ENCODE results near the gene SERINC2. TPM values are rescaled to one million over a fixed set of nuclear protein-coding genes. Genes with fewer than 3 reads are reported as not detected.

SERINC2 gene
- total RNA-seq: 1 to 10 TPM in 1 of 3 donors, under 1 TPM in 2; 0.25 to 1.1 (median 0.40) TPM
- total RNA-seq (2013): 0.09 TPM

DNA sequence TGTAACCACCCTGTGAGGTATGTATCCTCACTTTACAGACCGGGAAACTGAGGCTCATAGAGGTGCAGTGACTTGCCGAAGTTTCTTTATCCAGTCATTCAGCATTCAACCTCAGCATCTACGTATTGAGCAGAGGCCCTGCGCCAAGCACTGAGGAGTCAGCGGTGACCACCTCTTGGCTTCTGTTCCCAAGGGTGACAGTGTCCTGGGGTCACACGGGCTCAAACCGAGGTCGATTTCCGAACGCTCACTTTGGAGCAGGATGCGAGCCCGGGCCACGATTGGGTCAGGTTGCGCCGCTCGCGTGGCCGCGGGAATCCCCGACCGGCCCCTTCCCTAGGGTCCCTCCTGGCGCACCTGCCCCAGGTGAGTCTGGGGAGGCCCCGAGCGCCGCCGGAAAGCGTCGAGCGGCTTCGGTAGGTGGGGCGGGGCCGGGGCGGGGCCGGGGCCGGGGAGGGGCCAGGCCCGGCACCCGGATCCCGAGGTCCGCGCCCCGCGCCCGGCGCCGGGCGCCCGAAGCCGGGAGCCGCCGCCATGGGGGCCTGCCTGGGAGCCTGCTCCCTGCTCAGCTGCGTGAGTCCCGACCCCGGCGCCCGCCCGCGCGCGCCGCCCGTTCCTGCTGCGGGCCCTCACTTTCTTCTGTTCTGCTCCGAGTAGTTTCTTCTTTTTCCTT is at the start of gene SERINC2:
TSS of gene SERINC2 (plus strand) at position 482 of the 673 bp plus-strand sequence. CDS start at position 535, 53 bp downstream.
- no peak within 1 kb of the TSS for H3K27ac ChIP-seq (ENCODE audit: low read length)
- H3K36me3 ChIP-seq (ENCODE audit: control insufficient read depth, insufficient read depth, low read length): no peaks in the 10 kb centered on the region
- Mint-ChIP-seq H3K27me3 (ENCODE audit: low read depth in 2 of 2) (peaks cover 56 to 76% of the 10 kb centered on the region in 2 donors), H3K9me3 (no peaks in the 10 kb centered on the region), H3K27ac (peak within 1 kb of the TSS in 1 of 2 donors; percentile 23), H3K4me3 (peak within 1 kb of the TSS; percentile 90), H3K36me3 (no peaks in the 10 kb centered on the region), H3K4me1 (peaks cover 6 to 13% of the 10 kb centered on the region in 2 donors)
- ATAC-seq (peak; percentile 19 to 53 (median 52)), DNase-seq (peak in 1 of 2 donors; percentile 46)
- intact Hi-C loops (cut with micrococcal nuclease): no loop called here
- H3K9me3 ChIP-seq (ENCODE audit: control insufficient read depth, insufficient read depth, low read length): no peaks in the 10 kb centered on the region
- H3K27me3 ChIP-seq (ENCODE audit: control insufficient read depth, insufficient read depth, low read length): peaks cover 23% of the 10 kb centered on the region
- H3K4me1 ChIP-seq (ENCODE audit: control insufficient read depth, insufficient read depth, low read length): peaks cover 14% of the 10 kb centered on the region
- TF ChIP-seq, protein P1, sequence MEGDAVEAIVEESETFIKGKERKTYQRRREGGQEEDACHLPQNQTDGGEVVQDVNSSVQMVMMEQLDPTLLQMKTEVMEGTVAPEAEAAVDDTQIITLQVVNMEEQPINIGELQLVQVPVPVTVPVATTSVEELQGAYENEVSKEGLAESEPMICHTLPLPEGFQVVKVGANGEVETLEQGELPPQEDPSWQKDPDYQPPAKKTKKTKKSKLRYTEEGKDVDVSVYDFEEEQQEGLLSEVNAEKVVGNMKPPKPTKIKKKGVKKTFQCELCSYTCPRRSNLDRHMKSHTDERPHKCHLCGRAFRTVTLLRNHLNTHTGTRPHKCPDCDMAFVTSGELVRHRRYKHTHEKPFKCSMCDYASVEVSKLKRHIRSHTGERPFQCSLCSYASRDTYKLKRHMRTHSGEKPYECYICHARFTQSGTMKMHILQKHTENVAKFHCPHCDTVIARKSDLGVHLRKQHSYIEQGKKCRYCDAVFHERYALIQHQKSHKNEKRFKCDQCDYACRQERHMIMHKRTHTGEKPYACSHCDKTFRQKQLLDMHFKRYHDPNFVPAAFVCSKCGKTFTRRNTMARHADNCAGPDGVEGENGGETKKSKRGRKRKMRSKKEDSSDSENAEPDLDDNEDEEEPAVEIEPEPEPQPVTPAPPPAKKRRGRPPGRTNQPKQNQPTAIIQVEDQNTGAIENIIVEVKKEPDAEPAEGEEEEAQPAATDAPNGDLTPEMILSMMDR (IDR thresholded peaks at IDR 0.05): no peak
- H3K4me3 ChIP-seq (ENCODE audit: low read length): peak within 1 kb of the TSS; percentile 12
- WGBS (ENCODE audit: insufficient coverage): 1% methylated on average over 63 of the region's 63 CpGs

DNA sequence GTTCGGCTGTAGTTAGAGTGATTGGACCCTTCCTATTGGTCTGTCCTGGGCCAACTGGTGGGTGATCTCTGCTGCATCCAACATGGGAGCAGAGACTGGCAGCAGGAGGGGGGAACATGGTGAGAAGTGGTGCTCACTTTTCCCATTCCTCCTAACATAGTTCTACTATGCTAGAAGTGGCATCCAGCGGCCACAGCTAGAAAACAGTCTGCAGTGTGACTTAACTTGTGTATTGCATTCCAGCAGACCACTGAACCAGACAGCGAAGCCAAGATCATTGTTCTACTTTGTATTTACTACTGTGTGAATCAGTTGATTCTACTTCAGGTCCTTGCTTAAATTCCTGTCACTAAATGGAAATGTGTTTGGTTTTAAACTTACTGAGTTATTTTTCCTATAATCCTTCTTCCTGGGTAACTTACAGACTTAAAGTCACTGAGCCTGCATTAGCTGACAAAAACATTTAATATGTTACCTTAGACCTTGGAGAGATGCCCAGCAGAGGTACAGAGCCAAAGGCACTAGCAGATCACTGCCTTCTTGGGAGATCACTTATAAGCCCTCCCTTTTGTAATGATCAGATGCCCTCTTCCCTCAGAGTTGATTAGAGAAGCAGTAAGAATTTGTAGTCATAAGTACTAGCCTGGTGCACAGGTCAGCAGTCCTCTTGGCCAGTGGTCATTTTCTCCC is 48.3 kb upstream of the SERINC2 start:
- Histone ChIP-seq H3K4me3 (ENCODE audit: low read length) (no peak overlapping the region), H3K27ac (ENCODE audit: low read length) (no peak overlapping the region), H3K9me3 (ENCODE audit: control insufficient read depth, insufficient read depth, low read length) (no peaks in the 10 kb centered on the region), H3K4me1 (ENCODE audit: control insufficient read depth, insufficient read depth, low read length) (no peaks in the 10 kb centered on the region), H3K27me3 (ENCODE audit: control insufficient read depth, insufficient read depth, low read length) (no peaks in the 10 kb centered on the region), H3K36me3 (ENCODE audit: control insufficient read depth, insufficient read depth, low read length) (peaks cover 33% of the 10 kb centered on the region)
- DNase-seq: no peak
- WGBS (ENCODE audit: insufficient coverage): 97% methylated on average over 3 of the region's 3 CpGs
- intact Hi-C loops (cut with micrococcal nuclease): no loop called here
- H3K36me3 Mint-ChIP-seq: peaks cover 12% of the 10 kb centered on the region
- no peak overlapping the region for H3K4me3 Mint-ChIP-seq
- H3K9me3 Mint-ChIP-seq: no peaks in the 10 kb centered on the region
- H3K4me1 Mint-ChIP-seq: no peaks in the 10 kb centered on the region
- H3K27ac Mint-ChIP-seq: no peak overlapping the region
- H3K27me3 Mint-ChIP-seq (ENCODE audit: low read depth in 2 of 2): no peaks in the 10 kb centered on the region
- ATAC-seq: no peak
- TF ChIP-seq, protein P1 (IDR thresholded peaks at IDR 0.05): no peak

DNA sequence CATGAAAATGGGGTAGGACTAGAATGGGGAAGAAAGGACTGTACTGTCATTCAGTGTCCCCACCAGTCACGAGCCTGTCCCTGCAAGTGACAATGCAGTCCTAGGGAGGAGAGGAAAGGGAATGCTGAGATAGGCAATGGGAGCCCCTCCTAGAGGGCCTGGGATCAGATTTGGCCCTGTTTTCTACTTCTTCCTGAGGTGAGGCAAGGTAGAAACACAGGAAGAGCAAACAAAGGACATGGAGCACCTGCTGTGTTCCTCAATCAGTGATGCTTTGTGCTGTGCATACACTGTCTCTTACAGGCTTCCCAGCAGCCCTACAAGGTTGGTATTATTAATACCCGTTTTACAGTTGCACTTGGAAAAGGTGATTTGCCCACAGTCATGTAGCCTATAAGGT is 46.2 kb upstream of the SERINC2 start:
- 85% methylated on average over 2 of the region's 2 CpGs for WGBS (ENCODE audit: insufficient coverage)
- Histone ChIP-seq H3K27me3 (ENCODE audit: control insufficient read depth, insufficient read depth, low read length) (no peaks in the 10 kb centered on the region), H3K4me1 (ENCODE audit: control insufficient read depth, insufficient read depth, low read length) (no peaks in the 10 kb centered on the region), H3K4me3 (ENCODE audit: low read length) (no peak overlapping the region), H3K36me3 (ENCODE audit: control insufficient read depth, insufficient read depth, low read length) (peaks cover 26% of the 10 kb centered on the region), H3K27ac (ENCODE audit: low read length) (no peak overlapping the region), H3K9me3 (ENCODE audit: control insufficient read depth, insufficient read depth, low read length) (no peaks in the 10 kb centered on the region)
- TF ChIP-seq, protein P1 (IDR thresholded peaks at IDR 0.05): no peak
- Mint-ChIP-seq H3K27ac (no peak overlapping the region), H3K9me3 (no peaks in the 10 kb centered on the region), H3K27me3 (ENCODE audit: low read depth in 2 of 2) (no peaks in the 10 kb centered on the region), H3K36me3 (peaks cover 12% of the 10 kb centered on the region), H3K4me1 (peaks cover 0 to under 1% of the 10 kb centered on the region in 2 donors), H3K4me3 (no peak overlapping the region)
- intact Hi-C loops (cut with micrococcal nuclease): no loop called here
- DNase-seq (no peak), ATAC-seq (no peak)

All from natural killer cell (primary cell).